Adrenal gland (tissue), 5 donors: ENCODE results near the gene DPYD.

Experiments
- CTCF ChIP-seq, 6 experiments: fragments of 450-650 bp in 4 of 6; fragments of 200-600 bp in 2 of 6; sonication (generic) in 1 of 6; IDR thresholded peaks; 1 replicate in 5 of 6; 2 replicates in 1 of 6; pipeline versions ENCODE4 v1.5.1 to v1.8.0; 2016 to 2021; ENCODE audit warnings: antibody characterized with exemption in 6 of 6, mild to moderate bottlenecking in 2 of 6, moderate library complexity in 1 of 6
- POLR2A ChIP-seq, 2 donors: fragments of 450-650 bp; IDR thresholded peaks; one replicate each; pipeline ENCODE4 v1.6.1; 2017; ENCODE audit warnings: antibody characterized with exemption in 2 of 2, mild to moderate bottlenecking in 2 of 2, moderate library complexity in 1 of 2
- donor health status: DM: no; HTN: no; CAD: no.

GRCh38 chr1:97119260-97120158 lies 801.3 kb downstream of the DPYD start:
- TF ChIP-seq CTCF (IDR thresholded peaks at IDR 0.05) (no peak), POLR2A (IDR thresholded peaks at IDR 0.05) (no peak)
